ENCODE measurements around the gene TP53.

- TF ChIP-seq CTCF (IDR thresholded peaks at IDR 0.05), result no peak
- TF ChIP-seq POLR2A (IDR thresholded peaks at IDR 0.05), result no peak
Observed at GRCh38 chr17:7705269-7706255, 18.3 kb upstream of the TP53 start.

Measured in sigmoid colon (tissue), 3 donors.